Measurements from ENCODE around the gene FRMD5.

DNA sequence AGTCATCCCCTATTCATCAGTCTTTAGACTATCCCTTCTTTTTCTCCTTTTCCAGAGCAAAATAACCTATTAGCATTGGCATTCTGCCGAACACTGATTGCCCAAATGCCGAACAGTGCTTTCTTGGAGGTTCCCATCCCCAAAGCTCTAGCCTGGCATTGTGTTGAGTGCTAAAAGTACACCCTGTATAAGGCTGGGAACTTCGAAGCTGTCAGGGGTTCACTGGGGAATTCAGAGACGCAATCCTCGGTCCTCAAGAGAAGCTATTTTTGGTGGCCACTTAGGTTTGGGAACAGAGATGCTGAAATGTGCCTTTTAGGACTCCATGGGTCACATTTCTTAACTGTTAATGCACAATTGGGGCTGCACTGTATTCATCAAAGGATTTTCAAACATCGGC lies 8.4 kb downstream of the FRMD5 start:
- TF ChIP-seq, protein P1, sequence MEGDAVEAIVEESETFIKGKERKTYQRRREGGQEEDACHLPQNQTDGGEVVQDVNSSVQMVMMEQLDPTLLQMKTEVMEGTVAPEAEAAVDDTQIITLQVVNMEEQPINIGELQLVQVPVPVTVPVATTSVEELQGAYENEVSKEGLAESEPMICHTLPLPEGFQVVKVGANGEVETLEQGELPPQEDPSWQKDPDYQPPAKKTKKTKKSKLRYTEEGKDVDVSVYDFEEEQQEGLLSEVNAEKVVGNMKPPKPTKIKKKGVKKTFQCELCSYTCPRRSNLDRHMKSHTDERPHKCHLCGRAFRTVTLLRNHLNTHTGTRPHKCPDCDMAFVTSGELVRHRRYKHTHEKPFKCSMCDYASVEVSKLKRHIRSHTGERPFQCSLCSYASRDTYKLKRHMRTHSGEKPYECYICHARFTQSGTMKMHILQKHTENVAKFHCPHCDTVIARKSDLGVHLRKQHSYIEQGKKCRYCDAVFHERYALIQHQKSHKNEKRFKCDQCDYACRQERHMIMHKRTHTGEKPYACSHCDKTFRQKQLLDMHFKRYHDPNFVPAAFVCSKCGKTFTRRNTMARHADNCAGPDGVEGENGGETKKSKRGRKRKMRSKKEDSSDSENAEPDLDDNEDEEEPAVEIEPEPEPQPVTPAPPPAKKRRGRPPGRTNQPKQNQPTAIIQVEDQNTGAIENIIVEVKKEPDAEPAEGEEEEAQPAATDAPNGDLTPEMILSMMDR (IDR thresholded peaks at IDR 0.05; ENCODE audit: insufficient read depth, low read length, poor library complexity, severe bottlenecking), result no peak
- TF ChIP-seq EZH2phosphoT487 (conservative IDR thresholded peaks at IDR 0.05; ENCODE audit: low read length), result no peak
